HEK293 (cell line): ENCODE results near the gene SNRPD3.

Experiments
- GFI1B ChIP-seq: fragments of 450-650 bp; formaldehyde crosslinking; IDR thresholded peaks from 2 replicates; pipeline ENCODE4 v1.5.1; 2016; ENCODE audit warnings: missing biosample characterization, missing genetic modification characterization
- HOXA7 ChIP-seq: sonication (generic); formaldehyde crosslinking; IDR thresholded peaks from 2 replicates; pipeline ENCODE4 v1.8.1; 2022; ENCODE audit warnings: missing genetic modification reagents, borderline replicate concordance
- HOXD13 ChIP-seq: sonication (generic); formaldehyde crosslinking; IDR thresholded peaks from 2 replicates; pipeline ENCODE4 v1.8.0; 2022; ENCODE audit warnings: missing genetic modification reagents, borderline replicate concordance
- MZF1 ChIP-seq: fragments of 450-650 bp; formaldehyde crosslinking; IDR thresholded peaks from 2 replicates; pipeline ENCODE4 v1.5.1; 2017; ENCODE audit warnings: missing biosample characterization, missing genetic modification characterization, borderline replicate concordance
- PRDM1 ChIP-seq: fragments of 450-650 bp; formaldehyde crosslinking; IDR thresholded peaks from 2 replicates; pipeline ENCODE4; 2016; ENCODE audit warnings: missing biosample characterization, missing genetic modification characterization
- SALL2 ChIP-seq: fragments of 450-650 bp; formaldehyde crosslinking; IDR thresholded peaks from 2 replicates; pipeline ENCODE4 v1.5.0; 2017; ENCODE audit warnings: missing biosample characterization, mild to moderate bottlenecking, missing genetic modification characterization, borderline replicate concordance
- TCF7L2 ChIP-seq: IDR thresholded peaks from 2 replicates; pipeline ENCODE4 v1.6.1; 2011; ENCODE audit warnings: low read depth, mild to moderate bottlenecking, inconsistent platforms, low read length, moderate library complexity, borderline replicate concordance
- WT1 ChIP-seq: fragments of 450-650 bp; formaldehyde crosslinking; IDR thresholded peaks from 2 replicates; pipeline ENCODE4 v1.5.1; 2016; ENCODE audit warnings: missing biosample characterization, missing genetic modification characterization
- ZEB2 ChIP-seq: fragments of 450-650 bp; formaldehyde crosslinking; IDR thresholded peaks from 2 replicates; pipeline ENCODE4 v1.5.1; 2016; ENCODE audit warnings: missing biosample characterization, missing genetic modification characterization
- ZNF10 ChIP-seq: fragments of 450-650 bp; formaldehyde crosslinking; IDR thresholded peaks from 2 replicates; pipeline ENCODE4 v1.5.1; 2017; ENCODE audit warnings: missing biosample characterization, missing genetic modification characterization
- ZNF114 ChIP-seq: fragments of 450-650 bp; formaldehyde crosslinking; IDR thresholded peaks from 2 replicates; pipeline ENCODE4 v1.5.0; 2017; ENCODE audit warnings: missing biosample characterization, missing genetic modification characterization
- ZNF2 ChIP-seq: fragments of 450-650 bp; formaldehyde crosslinking; IDR thresholded peaks from 2 replicates; pipeline ENCODE4 v1.5.1; 2016; ENCODE audit warnings: missing biosample characterization, missing genetic modification characterization
- ZNF221 ChIP-seq: fragments of 450-650 bp; formaldehyde crosslinking; IDR thresholded peaks from 2 replicates; pipeline ENCODE4 v1.5.1; 2017; ENCODE audit warnings: missing biosample characterization, missing genetic modification characterization, borderline replicate concordance
- ZNF223 ChIP-seq: fragments of 450-650 bp; formaldehyde crosslinking; IDR thresholded peaks from 2 replicates; pipeline ENCODE4 v1.5.1; 2016; ENCODE audit warnings: missing biosample characterization, missing genetic modification characterization
- ZNF239 ChIP-seq: fragments of 450-650 bp; formaldehyde crosslinking; IDR thresholded peaks from 2 replicates; pipeline ENCODE4 v1.5.1; 2016; ENCODE audit warnings: missing biosample characterization, missing genetic modification characterization
- ZNF24 ChIP-seq: fragments of 450-650 bp; formaldehyde crosslinking; IDR thresholded peaks from 2 replicates; pipeline ENCODE4 v1.5.1; 2016; ENCODE audit warnings: missing biosample characterization, missing genetic modification characterization
- ZNF311 ChIP-seq: fragments of 450-650 bp; formaldehyde crosslinking; IDR thresholded peaks from 2 replicates; pipeline ENCODE4 v1.5.1; 2017; ENCODE audit warnings: missing biosample characterization, missing genetic modification characterization, borderline replicate concordance
- ZNF324 ChIP-seq: fragments of 450-650 bp; formaldehyde crosslinking; IDR thresholded peaks from 2 replicates; pipeline ENCODE4 v1.5.1; 2016; ENCODE audit warnings: missing biosample characterization, missing genetic modification characterization
- ZNF341 ChIP-seq: fragments of 450-650 bp; formaldehyde crosslinking; IDR thresholded peaks from 2 replicates; pipeline ENCODE4; 2016; ENCODE audit warnings: low read depth, missing biosample characterization, missing genetic modification characterization
- ZNF350 ChIP-seq: fragments of 450-650 bp; formaldehyde crosslinking; IDR thresholded peaks from 2 replicates; pipeline ENCODE4 v1.5.0; 2017; ENCODE audit warnings: missing biosample characterization, mild to moderate bottlenecking, missing genetic modification characterization
- ZNF510 ChIP-seq: fragments of 450-650 bp; formaldehyde crosslinking; IDR thresholded peaks from 2 replicates; pipeline ENCODE4 v1.5.1; 2018; ENCODE audit warnings: mild to moderate bottlenecking, missing genetic modification characterization, missing biosample characterization; ENCODE audit not compliant: insufficient replicate concordance
- ZNF549 ChIP-seq: fragments of 450-650 bp; IDR thresholded peaks from 2 replicates; pipeline ENCODE4 v1.5.1; 2018; ENCODE audit warnings: missing biosample characterization, missing genetic modification characterization, mild to moderate bottlenecking, inconsistent platforms, moderate library complexity
- ZNF558 ChIP-seq: fragments of 450-650 bp; formaldehyde crosslinking; IDR thresholded peaks from 2 replicates; pipeline ENCODE4 v1.5.1; 2016; ENCODE audit warnings: missing biosample characterization, missing genetic modification characterization
- ZNF785 ChIP-seq: fragments of 450-650 bp; formaldehyde crosslinking; IDR thresholded peaks from 2 replicates; pipeline ENCODE4 v1.5.1; 2016; ENCODE audit warnings: missing biosample characterization, missing genetic modification characterization
- TF ChIP-seq, protein P1 (sequence below): fragments of 450-650 bp; formaldehyde crosslinking; IDR thresholded peaks from 2 replicates; pipeline ENCODE4 v1.5.1; 2016; ENCODE audit warnings: missing biosample characterization, missing genetic modification characterization
- TF ChIP-seq, protein P2 (sequence below): fragments of 450-650 bp; formaldehyde crosslinking; IDR thresholded peaks from 2 replicates; pipeline ENCODE4 v1.5.1; 2016; ENCODE audit warnings: missing biosample characterization, missing genetic modification characterization
- TF ChIP-seq, protein P3 (sequence below): fragments of 450-650 bp; formaldehyde crosslinking; conservative IDR thresholded peaks from 2 replicates; pipeline ENCODE4 v1.5.1; 2016; ENCODE audit warnings: low read depth, missing biosample characterization, missing genetic modification characterization
- TF ChIP-seq, protein P4 (sequence below): fragments of 450-650 bp; formaldehyde crosslinking; IDR thresholded peaks from 2 replicates; pipeline ENCODE4 v1.5.1; 2016; ENCODE audit warnings: missing biosample characterization, missing genetic modification characterization
- TF ChIP-seq, protein P5 (sequence below): fragments of 450-650 bp; formaldehyde crosslinking; IDR thresholded peaks from 2 replicates; pipeline ENCODE4 v1.5.1; 2016; ENCODE audit warnings: missing biosample characterization, missing genetic modification characterization

The SNRPD3 gene

DNA sequence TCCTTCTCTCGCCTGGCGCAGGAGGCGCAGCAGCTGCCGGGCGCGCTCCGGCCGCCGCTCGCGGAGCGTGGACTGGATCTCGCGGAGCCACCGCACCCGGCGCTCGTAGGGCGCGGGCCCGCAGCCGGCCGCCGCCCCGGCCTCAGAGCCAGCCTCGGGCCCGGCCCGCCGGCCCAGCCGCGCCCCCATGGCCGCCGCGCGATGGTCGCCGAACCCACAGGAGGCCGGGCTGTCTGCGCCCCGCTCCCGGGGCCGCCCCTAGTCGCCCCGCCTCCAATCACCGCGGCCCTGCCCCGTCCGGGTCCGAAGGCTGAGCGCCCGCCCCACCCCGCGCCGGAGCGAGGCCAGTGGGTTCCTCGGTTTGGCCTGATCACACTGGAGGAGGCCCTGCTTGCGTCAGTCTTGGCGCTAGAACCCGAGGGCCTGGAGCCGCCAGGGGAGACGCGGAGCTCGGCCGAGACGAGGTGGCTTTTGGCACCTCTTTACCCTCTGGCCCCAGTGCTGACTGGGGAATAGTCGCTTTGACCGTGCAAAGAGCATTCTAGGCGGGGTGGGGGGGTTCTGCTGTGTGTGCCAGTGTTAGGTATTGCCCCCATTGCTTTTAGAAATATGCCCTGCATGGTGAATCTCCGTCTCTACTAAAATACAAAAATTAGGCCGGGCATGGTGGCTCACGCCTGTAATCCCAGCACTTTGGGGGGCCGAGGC is 37.2 kb downstream of the SNRPD3 start, which contains the start of gene LRRC75B (continued):
- TF ChIP-seq, protein P1, sequence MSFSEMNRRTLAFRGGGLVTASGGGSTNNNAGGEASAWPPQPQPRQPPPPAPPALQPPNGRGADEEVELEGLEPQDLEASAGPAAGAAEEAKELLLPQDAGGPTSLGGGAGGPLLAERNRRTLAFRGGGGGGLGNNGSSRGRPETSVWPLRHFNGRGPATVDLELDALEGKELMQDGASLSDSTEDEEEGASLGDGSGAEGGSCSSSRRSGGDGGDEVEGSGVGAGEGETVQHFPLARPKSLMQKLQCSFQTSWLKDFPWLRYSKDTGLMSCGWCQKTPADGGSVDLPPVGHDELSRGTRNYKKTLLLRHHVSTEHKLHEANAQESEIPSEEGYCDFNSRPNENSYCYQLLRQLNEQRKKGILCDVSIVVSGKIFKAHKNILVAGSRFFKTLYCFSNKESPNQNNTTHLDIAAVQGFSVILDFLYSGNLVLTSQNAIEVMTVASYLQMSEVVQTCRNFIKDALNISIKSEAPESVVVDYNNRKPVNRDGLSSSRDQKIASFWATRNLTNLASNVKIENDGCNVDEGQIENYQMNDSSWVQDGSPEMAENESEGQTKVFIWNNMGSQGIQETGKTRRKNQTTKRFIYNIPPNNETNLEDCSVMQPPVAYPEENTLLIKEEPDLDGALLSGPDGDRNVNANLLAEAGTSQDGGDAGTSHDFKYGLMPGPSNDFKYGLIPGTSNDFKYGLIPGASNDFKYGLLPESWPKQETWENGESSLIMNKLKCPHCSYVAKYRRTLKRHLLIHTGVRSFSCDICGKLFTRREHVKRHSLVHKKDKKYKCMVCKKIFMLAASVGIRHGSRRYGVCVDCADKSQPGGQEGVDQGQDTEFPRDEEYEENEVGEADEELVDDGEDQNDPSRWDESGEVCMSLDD (tag by site-specific recombination) = peak; percentile 67; the same call in 1 of the 2 replicates
- no peak for TF ChIP-seq ZNF10
- TF ChIP-seq, protein P2, sequence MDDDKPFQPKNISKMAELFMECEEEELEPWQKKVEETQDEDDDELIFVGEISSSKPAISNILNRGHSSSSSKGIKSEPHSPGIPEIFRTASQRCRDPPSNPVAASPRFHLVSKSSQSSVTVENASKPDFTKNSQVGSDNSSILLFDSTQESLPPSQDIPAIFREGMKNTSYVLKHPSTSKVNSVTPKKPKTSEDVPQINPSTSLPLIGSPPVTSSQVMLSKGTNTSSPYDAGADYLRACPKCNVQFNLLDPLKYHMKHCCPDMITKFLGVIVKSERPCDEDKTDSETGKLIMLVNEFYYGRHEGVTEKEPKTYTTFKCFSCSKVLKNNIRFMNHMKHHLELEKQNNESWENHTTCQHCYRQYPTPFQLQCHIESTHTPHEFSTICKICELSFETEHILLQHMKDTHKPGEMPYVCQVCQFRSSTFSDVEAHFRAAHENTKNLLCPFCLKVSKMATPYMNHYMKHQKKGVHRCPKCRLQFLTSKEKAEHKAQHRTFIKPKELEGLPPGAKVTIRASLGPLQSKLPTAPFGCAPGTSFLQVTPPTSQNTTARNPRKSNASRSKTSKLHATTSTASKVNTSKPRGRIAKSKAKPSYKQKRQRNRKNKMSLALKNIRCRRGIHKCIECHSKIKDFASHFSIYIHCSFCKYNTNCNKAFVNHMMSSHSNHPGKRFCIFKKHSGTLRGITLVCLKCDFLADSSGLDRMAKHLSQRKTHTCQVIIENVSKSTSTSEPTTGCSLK (tag by site-specific recombination) = no peak
- TF ChIP-seq ZNF558 = no peak
- no peak for TF ChIP-seq ZNF785 (tag by site-specific recombination)
- no peak for TF ChIP-seq GFI1B
- no peak for TF ChIP-seq ZNF2
- TF ChIP-seq HOXA7 (CRISPR knock-in tag) = no peak
- TF ChIP-seq ZEB2 (tag by site-specific recombination) = no peak
- TF ChIP-seq ZNF350 (tag by site-specific recombination) = no peak
- TF ChIP-seq ZNF311 (tag by site-specific recombination) = no peak
- TF ChIP-seq, protein P3, sequence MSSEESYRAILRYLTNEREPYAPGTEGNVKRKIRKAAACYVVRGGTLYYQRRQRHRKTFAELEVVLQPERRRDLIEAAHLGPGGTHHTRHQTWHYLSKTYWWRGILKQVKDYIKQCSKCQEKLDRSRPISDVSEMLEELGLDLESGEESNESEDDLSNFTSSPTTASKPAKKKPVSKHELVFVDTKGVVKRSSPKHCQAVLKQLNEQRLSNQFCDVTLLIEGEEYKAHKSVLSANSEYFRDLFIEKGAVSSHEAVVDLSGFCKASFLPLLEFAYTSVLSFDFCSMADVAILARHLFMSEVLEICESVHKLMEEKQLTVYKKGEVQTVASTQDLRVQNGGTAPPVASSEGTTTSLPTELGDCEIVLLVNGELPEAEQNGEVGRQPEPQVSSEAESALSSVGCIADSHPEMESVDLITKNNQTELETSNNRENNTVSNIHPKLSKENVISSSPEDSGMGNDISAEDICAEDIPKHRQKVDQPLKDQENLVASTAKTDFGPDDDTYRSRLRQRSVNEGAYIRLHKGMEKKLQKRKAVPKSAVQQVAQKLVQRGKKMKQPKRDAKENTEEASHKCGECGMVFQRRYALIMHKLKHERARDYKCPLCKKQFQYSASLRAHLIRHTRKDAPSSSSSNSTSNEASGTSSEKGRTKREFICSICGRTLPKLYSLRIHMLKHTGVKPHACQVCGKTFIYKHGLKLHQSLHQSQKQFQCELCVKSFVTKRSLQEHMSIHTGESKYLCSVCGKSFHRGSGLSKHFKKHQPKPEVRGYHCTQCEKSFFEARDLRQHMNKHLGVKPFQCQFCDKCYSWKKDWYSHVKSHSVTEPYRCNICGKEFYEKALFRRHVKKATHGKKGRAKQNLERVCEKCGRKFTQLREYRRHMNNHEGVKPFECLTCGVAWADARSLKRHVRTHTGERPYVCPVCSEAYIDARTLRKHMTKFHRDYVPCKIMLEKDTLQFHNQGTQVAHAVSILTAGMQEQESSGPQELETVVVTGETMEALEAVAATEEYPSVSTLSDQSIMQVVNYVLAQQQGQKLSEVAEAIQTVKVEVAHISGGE (tag by site-specific recombination) = no peak
- TF ChIP-seq SALL2 (tag by site-specific recombination) = no peak
- no peak for TF ChIP-seq ZNF114 (tag by site-specific recombination)
- TF ChIP-seq, protein P4, sequence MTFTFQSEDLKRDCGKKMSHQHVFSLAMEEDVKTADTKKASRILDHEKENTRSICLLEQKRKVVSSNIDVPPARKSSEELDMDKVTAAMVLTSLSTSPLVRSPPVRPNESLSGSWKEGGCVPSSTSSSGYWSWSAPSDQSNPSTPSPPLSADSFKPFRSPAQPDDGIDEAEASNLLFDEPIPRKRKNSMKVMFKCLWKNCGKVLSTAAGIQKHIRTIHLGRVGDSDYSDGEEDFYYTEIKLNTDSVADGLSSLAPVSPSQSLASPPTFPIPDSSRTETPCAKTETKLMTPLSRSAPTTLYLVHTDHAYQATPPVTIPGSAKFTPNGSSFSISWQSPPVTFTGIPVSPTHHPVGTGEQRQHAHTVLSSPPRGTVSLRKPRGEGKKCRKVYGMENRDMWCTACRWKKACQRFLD (tag by site-specific recombination) = no peak
- TF ChIP-seq HOXD13 (CRISPR knock-in tag) = no peak
- TF ChIP-seq ZNF341 (tag by site-specific recombination) = no peak
- no peak for TF ChIP-seq ZNF24 (tag by site-specific recombination)
- no peak for TF ChIP-seq WT1
- no peak for TF ChIP-seq ZNF223 (tag by site-specific recombination)
- TF ChIP-seq, protein P5, sequence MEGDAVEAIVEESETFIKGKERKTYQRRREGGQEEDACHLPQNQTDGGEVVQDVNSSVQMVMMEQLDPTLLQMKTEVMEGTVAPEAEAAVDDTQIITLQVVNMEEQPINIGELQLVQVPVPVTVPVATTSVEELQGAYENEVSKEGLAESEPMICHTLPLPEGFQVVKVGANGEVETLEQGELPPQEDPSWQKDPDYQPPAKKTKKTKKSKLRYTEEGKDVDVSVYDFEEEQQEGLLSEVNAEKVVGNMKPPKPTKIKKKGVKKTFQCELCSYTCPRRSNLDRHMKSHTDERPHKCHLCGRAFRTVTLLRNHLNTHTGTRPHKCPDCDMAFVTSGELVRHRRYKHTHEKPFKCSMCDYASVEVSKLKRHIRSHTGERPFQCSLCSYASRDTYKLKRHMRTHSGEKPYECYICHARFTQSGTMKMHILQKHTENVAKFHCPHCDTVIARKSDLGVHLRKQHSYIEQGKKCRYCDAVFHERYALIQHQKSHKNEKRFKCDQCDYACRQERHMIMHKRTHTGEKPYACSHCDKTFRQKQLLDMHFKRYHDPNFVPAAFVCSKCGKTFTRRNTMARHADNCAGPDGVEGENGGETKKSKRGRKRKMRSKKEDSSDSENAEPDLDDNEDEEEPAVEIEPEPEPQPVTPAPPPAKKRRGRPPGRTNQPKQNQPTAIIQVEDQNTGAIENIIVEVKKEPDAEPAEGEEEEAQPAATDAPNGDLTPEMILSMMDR (tag by site-specific recombination) = no peak
- no peak for TF ChIP-seq ZNF221 (tag by site-specific recombination)
- TF ChIP-seq ZNF324 = no peak; the same call in 1 of the 2 replicates
- no peak for TF ChIP-seq ZNF239
- no peak for TF ChIP-seq TCF7L2
- TF ChIP-seq MZF1 (tag by site-specific recombination) = no peak
- TF ChIP-seq ZNF510 (tag by site-specific recombination) = no peak
- no peak for TF ChIP-seq PRDM1 (tag by site-specific recombination)
- TF ChIP-seq ZNF549 (tag by site-specific recombination) = no peak
